Activated CD8-positive, alpha-beta memory T cell treated with anti-CD3 and anti-CD28 coated beads, Interleukin-2, amount 50 U/mL, for 48 hours (primary cell): Measurements from ENCODE around the gene SCYGR1.
"Not testable (repeated sequence)": the region's sequence is repeated elsewhere in the genome, so short reads cannot be mapped to it uniquely, and the experiment has no call there.

Experiments
- DNase-seq: peaks from one replicate; pipeline ENCODE4 v3.0.0-alpha.2; 2020

Gene SCYGR1

GRCh38 chr2:227402321-227402720, 14.6 kb upstream of the SCYGR1 start:
- no peak for DNase-seq

GRCh38 chr2:227401550-227401949, 13.8 kb upstream of the SCYGR1 start:
- no peak for DNase-seq

DNA sequence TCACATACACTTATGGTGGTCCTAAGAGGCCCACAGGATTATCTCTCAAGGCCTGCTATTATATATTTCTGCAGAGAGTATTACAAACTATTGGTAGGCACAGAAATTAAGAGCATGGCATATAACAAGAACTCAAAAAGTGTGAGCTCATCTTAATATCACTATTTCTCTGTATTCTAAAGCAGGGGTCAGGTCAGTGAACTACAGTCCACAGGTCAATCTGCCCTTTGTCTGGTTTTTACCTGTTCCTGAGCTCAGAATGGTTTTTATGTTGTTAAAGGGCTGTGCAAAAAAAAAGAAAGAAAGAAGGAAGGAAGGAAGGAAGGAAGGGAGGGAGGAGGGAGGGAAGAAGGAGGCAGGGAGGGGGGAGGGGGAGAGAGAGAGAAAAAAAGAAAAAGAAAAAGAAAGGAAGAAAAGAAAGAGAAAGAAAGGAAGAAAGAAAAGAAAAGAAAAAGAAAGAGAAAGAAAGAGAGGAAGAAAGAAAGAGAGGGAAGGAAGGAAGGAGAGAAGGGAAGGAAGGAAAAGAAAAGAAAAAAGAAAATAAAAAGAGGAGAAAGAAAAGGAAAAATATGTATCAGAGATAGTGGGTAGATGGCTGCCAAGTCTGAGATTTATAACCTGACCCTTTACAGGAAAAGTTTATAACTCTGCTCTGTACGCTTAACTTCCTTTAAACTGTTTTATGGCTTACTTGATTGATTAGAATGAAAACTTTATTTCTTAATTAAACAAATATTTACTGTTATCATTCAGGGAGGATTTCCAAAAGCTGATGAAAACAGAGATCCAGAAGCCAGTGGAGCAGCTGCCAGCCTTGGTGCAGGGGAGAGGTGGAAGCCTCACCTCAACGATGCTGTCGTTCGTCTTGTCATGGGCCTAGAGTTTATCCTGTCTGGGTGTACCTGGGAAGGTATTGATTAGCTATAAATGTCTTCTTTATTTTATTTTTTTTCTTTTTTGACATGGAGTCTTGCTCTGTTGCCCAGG, 11.2 kb upstream of the SCYGR1 start:
- no peak for DNase-seq

DNA sequence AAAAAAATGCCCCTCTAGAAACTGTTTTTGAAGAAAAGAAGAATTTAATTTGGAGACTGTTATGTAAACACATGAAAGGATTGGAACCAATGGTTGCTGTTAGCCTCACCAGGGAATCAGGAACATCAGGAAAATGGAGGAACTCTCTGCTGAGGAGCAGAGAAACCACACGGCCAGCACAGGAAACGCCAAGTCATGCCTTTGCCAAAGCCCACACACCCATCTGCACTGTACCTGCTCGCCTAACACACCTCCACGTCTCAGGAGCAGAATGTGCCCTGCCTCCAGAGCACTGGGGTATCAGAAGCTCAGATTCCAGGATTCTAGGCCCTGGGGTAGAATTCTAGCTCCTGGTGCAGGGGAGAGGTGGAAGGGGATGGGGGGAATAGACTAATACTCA, 9.8 kb upstream of the SCYGR1 start:
- no peak for DNase-seq

DNA sequence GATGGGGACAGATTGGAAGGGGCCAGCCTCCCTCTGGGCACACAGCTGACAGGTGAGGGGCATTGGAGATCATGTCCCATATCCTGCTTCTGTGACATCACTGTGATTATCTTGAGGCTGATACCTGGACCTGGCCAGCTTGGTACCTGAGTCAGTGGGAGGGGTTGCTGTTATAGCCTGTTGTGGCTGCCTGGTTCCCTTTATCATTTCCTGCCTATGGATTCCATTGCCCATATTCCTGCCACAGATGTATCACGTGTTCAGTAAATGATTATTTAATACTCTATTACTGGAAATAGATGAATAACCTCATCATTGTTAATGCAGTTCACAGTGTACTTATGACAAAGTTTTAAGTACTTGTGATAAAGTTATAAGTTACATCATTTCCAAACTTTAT, 7.8 kb upstream of the SCYGR1 start:
- DNase-seq = no peak

GRCh38 chr2:227394401-227394800, 6.7 kb upstream of the SCYGR1 start:
- no peak for DNase-seq

- DNase-seq = no peak
Observed at GRCh38 chr2:227390468-227391256, 2.9 kb upstream of the SCYGR1 start.

GRCh38 chr2:227389661-227390060, 1.9 kb upstream of the SCYGR1 start:
- DNase-seq = no peak

DNA sequence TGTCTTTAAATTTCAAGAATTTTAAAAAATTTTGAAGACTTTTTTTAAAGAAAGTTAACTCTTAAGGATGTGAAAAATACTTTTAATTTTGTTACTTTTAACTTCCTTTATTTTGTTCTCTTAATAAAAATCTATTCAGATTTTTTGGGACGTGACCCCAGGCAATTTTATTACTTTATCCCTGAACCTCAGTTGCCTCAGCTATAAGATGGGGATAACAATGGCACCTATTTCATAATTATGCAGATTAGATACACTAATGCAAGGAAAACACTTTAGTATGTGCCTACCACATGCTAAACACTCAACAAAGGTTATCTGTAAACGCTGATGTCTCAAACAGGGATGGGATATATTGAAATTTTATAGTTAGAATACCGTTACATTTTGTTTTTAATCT, 1.5 kb upstream of the SCYGR1 start:
- DNase-seq = no peak

GRCh38 chr2:227388537-227389011, 825 bp upstream of the SCYGR1 start:
- no peak for DNase-seq

DNA sequence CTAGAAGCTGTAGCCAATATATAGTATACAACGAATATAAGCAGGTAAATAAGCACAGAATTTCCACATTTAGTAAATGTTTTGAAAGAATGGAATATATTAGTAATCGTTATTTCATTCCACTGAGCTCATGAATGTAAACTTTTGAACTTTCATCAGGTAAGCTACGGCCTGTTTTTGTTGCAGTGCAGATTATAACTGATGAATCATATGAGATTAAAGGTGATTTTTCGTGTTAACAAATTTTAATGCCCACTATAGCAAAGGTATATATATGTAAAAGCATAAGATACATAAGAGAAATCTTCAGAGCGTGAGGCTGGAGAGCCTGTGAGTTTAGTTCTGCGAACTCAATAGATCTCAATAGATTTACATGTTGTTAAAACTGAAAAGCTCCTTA, 1.1 kb downstream of the SCYGR1 start:
- DNase-seq = no peak

DNA sequence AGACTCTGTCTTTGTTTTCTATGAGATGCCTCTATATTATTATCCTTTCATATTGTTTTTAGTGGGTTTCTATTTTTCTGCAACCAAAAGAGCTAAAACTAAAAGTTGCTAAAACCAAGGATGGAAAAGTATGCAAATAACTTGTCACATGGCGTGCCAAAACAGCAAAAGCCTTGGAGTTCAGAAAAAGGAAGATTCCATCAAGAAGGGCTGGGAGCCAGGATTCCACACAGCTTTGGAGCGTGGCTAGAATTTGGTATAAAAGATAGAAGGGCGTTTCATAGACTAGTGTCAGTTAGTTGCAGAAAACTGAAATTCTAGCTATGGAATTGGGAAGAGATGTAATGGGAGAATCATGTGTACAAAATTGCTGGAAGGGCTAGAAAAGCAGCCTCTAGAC, 4.1 kb downstream of the SCYGR1 start:
- no peak for DNase-seq

- DNase-seq = not testable (repeated sequence)
Observed at GRCh38 chr2:227382241-227382835, 5.4 kb downstream of the SCYGR1 start.

DNA sequence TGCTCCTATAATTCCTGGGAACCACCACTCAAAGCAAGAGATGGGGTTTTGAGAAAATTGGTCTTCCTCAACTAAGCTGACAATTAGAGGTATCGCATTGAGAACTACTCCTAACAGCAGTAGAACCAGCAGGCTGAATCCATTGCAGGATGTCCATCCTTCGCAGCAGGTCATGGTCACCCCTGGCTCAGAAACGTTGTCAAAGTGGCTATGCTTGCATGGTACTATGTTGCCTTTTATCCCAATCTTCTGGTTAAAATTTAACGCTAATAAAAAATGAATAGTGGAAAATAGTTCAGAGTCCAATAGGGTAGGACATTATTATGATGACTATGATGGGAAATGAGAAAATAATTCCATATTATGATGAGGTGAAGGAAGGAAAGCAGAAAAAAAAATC, 8.7 kb downstream of the SCYGR1 start, which contains the start of gene TM4SF20:
Gene TM4SF20, minus strand, starts transcription at position 212 of the 400 bp plus-strand sequence. Its CDS starts 38 bp downstream, at position 174.
- no peak for DNase-seq

DNA sequence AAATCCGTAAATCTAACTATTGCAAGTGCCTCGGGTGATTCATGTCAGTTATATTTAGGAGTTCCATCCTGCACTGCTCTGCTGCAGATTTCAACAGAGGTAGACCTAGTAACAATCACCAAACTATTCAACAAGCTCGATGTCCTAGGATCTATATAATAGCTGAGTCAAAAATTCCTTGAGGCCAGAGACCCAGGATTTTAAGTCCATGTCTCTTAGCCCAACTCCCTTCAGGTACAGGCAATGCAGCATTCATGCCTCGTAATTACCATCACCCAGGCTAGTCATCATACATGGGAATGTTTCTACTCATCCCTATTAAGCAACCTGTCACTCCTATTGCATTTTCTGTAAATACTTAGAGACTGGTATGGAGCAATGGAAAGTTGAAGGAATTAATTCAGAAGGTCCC, 9.4 kb downstream of the SCYGR1 start:
- no peak for DNase-seq

DNA sequence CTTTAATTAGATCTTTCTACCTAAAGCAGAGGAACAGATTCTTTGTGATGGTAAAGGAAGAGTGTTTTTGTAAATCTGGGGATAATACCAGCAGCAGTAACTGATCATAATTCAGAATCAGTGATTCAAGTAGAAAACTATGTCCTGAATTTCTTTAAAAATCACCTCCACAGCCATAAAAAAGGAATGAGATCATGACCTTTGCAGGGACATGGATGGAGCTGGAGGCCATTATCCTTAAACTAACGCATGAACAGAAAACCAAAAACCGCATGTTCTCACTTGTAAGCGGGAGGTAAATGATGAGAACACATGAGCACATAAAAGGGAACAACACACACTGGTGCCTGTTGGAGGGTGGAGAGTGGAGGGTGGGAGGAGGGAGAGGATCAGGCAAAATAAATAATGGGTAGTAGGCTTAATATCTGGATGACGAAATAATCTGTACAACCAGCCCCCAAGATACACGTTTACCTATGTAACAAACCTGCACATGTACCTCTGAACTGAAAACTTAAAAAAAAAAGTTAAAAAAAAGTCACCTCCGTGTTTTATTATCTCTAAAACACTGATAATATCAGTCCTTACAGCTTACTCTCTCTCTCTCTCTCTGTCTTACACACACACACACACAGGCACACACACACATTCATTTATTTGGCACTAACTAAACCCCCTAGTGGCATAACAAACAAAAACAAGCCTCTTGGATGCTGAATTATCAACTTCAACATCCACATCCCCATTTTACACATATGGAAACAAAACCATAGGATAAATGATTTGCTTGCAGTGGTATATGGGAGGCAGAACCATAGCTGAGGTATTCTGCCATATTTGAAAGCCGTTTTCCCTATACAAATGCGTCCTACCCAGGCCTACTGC, 10.0 kb downstream of the SCYGR1 start:
- no peak for DNase-seq

DNA sequence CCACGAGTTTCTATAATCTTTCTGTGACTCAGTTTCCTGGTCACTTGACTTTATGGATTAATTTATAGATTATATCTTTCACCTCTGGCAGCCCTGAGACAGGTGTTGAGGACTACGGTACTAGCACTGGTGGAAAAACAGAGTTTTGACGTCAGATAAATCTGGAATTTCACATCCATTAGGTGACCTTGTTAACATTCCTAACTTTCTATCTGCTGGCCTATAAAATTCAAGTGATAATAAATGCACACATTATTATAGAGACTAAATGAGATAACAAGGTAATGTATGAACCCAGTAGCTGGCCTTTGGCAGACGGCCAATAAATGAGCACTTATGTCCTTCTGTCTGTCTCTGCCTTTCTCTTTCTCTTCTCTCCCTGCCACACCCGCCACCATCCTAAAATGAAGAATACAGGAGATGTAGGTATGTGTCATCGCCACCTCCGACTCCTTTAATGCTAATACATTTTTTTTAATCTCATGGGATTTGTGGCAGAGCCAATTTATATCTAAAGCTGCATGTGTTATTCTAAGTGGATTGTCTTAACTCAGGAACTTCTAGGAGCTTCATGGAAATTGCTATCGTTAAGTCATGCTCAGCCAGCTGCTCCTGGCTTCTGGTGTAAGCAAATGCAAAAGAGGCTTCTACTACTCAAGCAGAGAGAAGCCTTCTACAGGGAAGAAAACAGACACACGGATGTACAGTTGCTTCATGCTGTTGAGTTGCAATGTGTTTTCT, 10.9 kb downstream of the SCYGR1 start:
- no peak for DNase-seq

GRCh38 chr2:227374158-227374557, 13.6 kb downstream of the SCYGR1 start:
- DNase-seq = no peak

GRCh38 chr2:227373389-227373788, 14.4 kb downstream of the SCYGR1 start:
- DNase-seq = no peak

- no peak for DNase-seq
Observed at GRCh38 chr2:227370791-227371312, 16.9 kb downstream of the SCYGR1 start.

GRCh38 chr2:227370092-227370491, 17.7 kb downstream of the SCYGR1 start:
- no peak for DNase-seq
